HepG2 (cell line): ENCODE results near the gene B4GALT3. TPM values are rescaled to one million over a fixed set of nuclear protein-coding genes. Genes with fewer than 3 reads are reported as not detected.

Experiments
- ATAC-seq: fragments of 200-7000 bp; cut with Tn5 transposase; 3 replicates; pipeline ENCODE4 v1.9.1; 2020; ENCODE audit warnings: mild to moderate bottlenecking, moderate library complexity
- BruUV-seq: library from RNA; stranded (reverse); fragments of 400-500 nt; replicated peaks from 2 replicates; lab custom pipeline; 2021; lab: Mats Ljungman, UMichigan
- CTCF ChIA-PET: fragments of 300-600 bp; formaldehyde crosslinking; extraction: SDS; loops from one replicate; lab custom pipeline; 2021; ENCODE audit warnings: low total read pairs, inconsistent platforms, low intra/inter-chr PET ratio; lab: Yijun Ruan, JAX
- POLR2A ChIA-PET: fragments of 350-600 bp; sonication (Branson Sonifier 250); formaldehyde crosslinking; loops from one replicate; lab custom pipeline; 2020; ENCODE audit warnings: antibody characterized with exemption, inconsistent platforms; lab: Yijun Ruan, JAX
- DNase-seq: peaks from one replicate; pipeline ENCODE4 v3.0.0-alpha.2; 2015; ENCODE audit warnings: low spot score
- FAIRE-seq: peaks from 3 replicates; lab custom pipeline; 2011; peaks lifted over from hg19 to GRCh38; lab: Jason Lieb, UNC
- H2AFZ ChIP-seq: one replicate; pipeline ENCODE4 v1.6.1; 2011; ENCODE audit warnings: low read length, inconsistent platforms
- H3K27ac ChIP-seq: fragments of 300-600 bp; 3 replicates; pipeline ENCODE4 v1.8.0; 2011; ENCODE audit warnings: mixed run types, mild to moderate bottlenecking, mixed read lengths, low read length, inconsistent platforms; ENCODE audit not compliant: insufficient read depth; ENCODE audit errors: extremely low read length
- H3K27me3 ChIP-seq, 2 experiments: fragments of 200-600 bp in 1 of 2; 2 replicates in 1 of 2; 3 replicates in 1 of 2; pipeline versions ENCODE4 v1.6.0 to v1.8.0; 2011; ENCODE audit warnings: low read length in 2 of 2, mild to moderate bottlenecking in 2 of 2, moderate library complexity in 2 of 2, inconsistent platforms in 1 of 2; ENCODE audit not compliant: insufficient read depth in 2 of 2, control insufficient read depth in 1 of 2
- H3K36me3 ChIP-seq, 2 experiments: fragments of 200-600 bp in 1 of 2; replicated peaks in 1 of 2; 2 replicates in 1 of 2; 3 replicates in 1 of 2; pipeline versions ENCODE4 v1.5.1 to v1.8.0; 2011; ENCODE audit warnings: low read length in 2 of 2, inconsistent platforms in 1 of 2; ENCODE audit not compliant: insufficient read depth in 2 of 2, control insufficient read depth in 1 of 2
- H3K4me1 ChIP-seq: 2 replicates; pipeline ENCODE4 v1.5.1; 2012; ENCODE audit warnings: low read length, inconsistent platforms; ENCODE audit not compliant: insufficient read depth
- H3K4me2 ChIP-seq: 2 replicates; pipeline ENCODE4 v1.6.0; 2011; ENCODE audit warnings: low read depth, low read length, inconsistent platforms
- H3K4me3 ChIP-seq, 3 experiments: fragments of 200-600 bp in 1 of 3; sonication (generic), shearing (Covaris generic) in 1 of 3; replicated peaks in 1 of 3; 2 replicates each; pipeline ENCODE4 v1.5.1; 2011 to 2016; ENCODE audit warnings: low read length in 3 of 3, inconsistent platforms in 2 of 3, low read depth in 2 of 3, mild to moderate bottlenecking in 2 of 3, control low read depth in 1 of 3, mixed read lengths in 1 of 3; ENCODE audit not compliant: insufficient read depth in 1 of 3
- H3K79me2 ChIP-seq: one replicate; pipeline ENCODE4 v1.6.1; 2011; ENCODE audit warnings: low read length, inconsistent platforms; ENCODE audit not compliant: insufficient read depth
- H3K9ac ChIP-seq: 2 replicates; pipeline ENCODE4 v1.6.0; 2011; ENCODE audit warnings: mild to moderate bottlenecking, low read depth, low read length, inconsistent platforms; ENCODE audit not compliant: insufficient read depth
- H3K9me3 ChIP-seq: 2 replicates; pipeline ENCODE4 v1.5.1; 2012; ENCODE audit warnings: mild to moderate bottlenecking, low read length
- H4K20me1 ChIP-seq: 2 replicates; pipeline ENCODE4 v1.6.0; 2011; ENCODE audit warnings: inconsistent platforms, mild to moderate bottlenecking, low read length, moderate library complexity; ENCODE audit not compliant: insufficient read depth
- ARNT2 ChIP-seq: sonication (generic); formaldehyde crosslinking; IDR thresholded peaks from 2 replicates; pipeline ENCODE4 v1.8.0; 2022; ENCODE audit warnings: mild to moderate bottlenecking, low read depth, missing genetic modification reagents, moderate library complexity
- BRD4 ChIP-seq: sonication (generic); formaldehyde crosslinking; IDR thresholded peaks from 2 replicates; pipeline ENCODE4 v1.4.0; 2020; ENCODE audit warnings: missing genetic modification reagents
- CBFB ChIP-seq: sonication (generic); formaldehyde crosslinking; IDR thresholded peaks from 2 replicates; pipeline ENCODE4 v1.4.0; 2020; ENCODE audit warnings: missing genetic modification reagents
- CBX5 ChIP-seq: sonication (generic); formaldehyde crosslinking; IDR thresholded peaks from 2 replicates; pipeline ENCODE4 v1.4.0; 2020; ENCODE audit warnings: missing genetic modification reagents, borderline replicate concordance
- HDAC1 ChIP-seq: sonication (generic); formaldehyde crosslinking; IDR thresholded peaks from 2 replicates; pipeline ENCODE4 v1.5.1; 2020; ENCODE audit warnings: mild to moderate bottlenecking, missing genetic modification reagents
- MTF1 ChIP-seq: sonication (generic); formaldehyde crosslinking; IDR thresholded peaks from 2 replicates; pipeline ENCODE4 v1.5.0; 2020; ENCODE audit warnings: missing genetic modification reagents
- NCOR1 ChIP-seq: fragments of 200-600 bp; sonication (generic); IDR thresholded peaks from 2 replicates; pipeline ENCODE4 v1.7.0; 2017; ENCODE audit warnings: antibody characterized with exemption, low read length, borderline replicate concordance
- PRPF4 ChIP-seq: fragments of 200-400 bp; formaldehyde crosslinking; IDR thresholded peaks from 2 replicates; pipeline ENCODE4 v1.6.1; 2016; ENCODE audit warnings: low read length, low read depth; ENCODE audit not compliant: poor library complexity, severe bottlenecking
- U2AF1 ChIP-seq: fragments of 200-400 bp; formaldehyde crosslinking; optimal IDR thresholded peaks from 2 replicates; pipeline ENCODE3; 2017; ENCODE audit warnings: mild to moderate bottlenecking, low read depth, low read length
- ZNF20 ChIP-seq: sonication (generic); formaldehyde crosslinking; IDR thresholded peaks from 2 replicates; pipeline ENCODE4 v1.4.0; 2020; ENCODE audit warnings: mild to moderate bottlenecking, moderate library complexity, missing genetic modification reagents
- ZNF224 ChIP-seq: sonication (generic); formaldehyde crosslinking; IDR thresholded peaks from 2 replicates; pipeline ENCODE4 v1.5.0; 2020; ENCODE audit warnings: mild to moderate bottlenecking, missing genetic modification reagents
- ZNF496 ChIP-seq: sonication (generic); formaldehyde crosslinking; IDR thresholded peaks from 2 replicates; pipeline ENCODE4 v1.8.1; 2023; ENCODE audit warnings: mild to moderate bottlenecking, moderate library complexity, missing genetic modification reagents; ENCODE audit not compliant: insufficient replicate concordance
- ZSCAN25 ChIP-seq: sonication (generic); formaldehyde crosslinking; IDR thresholded peaks from 2 replicates; pipeline ENCODE4 v1.8.0; 2022; ENCODE audit warnings: mild to moderate bottlenecking, missing genetic modification reagents
- WGBS: methylation state at CpG from one replicate; pipeline ENCODE4 v1.1.6; 2017; ENCODE audit warnings: low lambda C conversion rate; 5-methylcytosine and 5-hydroxymethylcytosine counted together
- in situ Hi-C: cut with HindIII; loops from 2 replicates; pipeline ENCODE4 v1.10.0; 2017; ENCODE audit warnings: low pct_unique_long_range_greater_than_20kb; ENCODE audit not compliant: extremely low pct_ligation_motif_present
- intact Hi-C: fragments of 100-400 bp; cut with micrococcal nuclease; formaldehyde crosslinking; loops from one replicate; pipeline ENCODE4 v1.10.0; 2022; ENCODE audit not compliant: unreplicated experiment
- polyA plus RNA-seq, 8 experiments: library from polyadenylated mRNA; depleted of rRNA in 3 of 8; stranded (reverse) in 7 of 8; unstranded in 1 of 8; fragments of >200 nt; fragmentation: Illumina TruSeq in 4 of 8; extraction: Trizol in 4 of 8; gene quantifications; 2 replicates each; pipeline versions ENCODE4 v1.2.1 to v1.2.3, GENCODE V29; 2011 to 2016; ENCODE audit warnings: low read depth in 4 of 8, missing spikeins in 1 of 8, mixed read lengths in 1 of 8; ENCODE audit not compliant: insufficient read depth in 1 of 8
- total RNA-seq, 5 experiments: library from RNA; depleted of rRNA; stranded (reverse); fragments of >200 nt; fragmentation: Illumina TruSeq; extraction: Trizol; gene quantifications; 2 replicates each; pipeline ENCODE4 v1.2.3, GENCODE V29; 2016; ENCODE audit warnings: low read depth in 1 of 5
- TF ChIP-seq, protein P1 (sequence below): sonication (generic); formaldehyde crosslinking; IDR thresholded peaks from 2 replicates; pipeline ENCODE4 v1.8.0; 2022; ENCODE audit warnings: mild to moderate bottlenecking, missing genetic modification reagents; ENCODE audit not compliant: insufficient replicate concordance
- TF ChIP-seq, protein P2 (sequence below): sonication (generic); formaldehyde crosslinking; IDR thresholded peaks from 2 replicates; pipeline ENCODE4 v1.4.0; 2020; ENCODE audit warnings: mild to moderate bottlenecking, missing genetic modification reagents
- TF ChIP-seq, protein P3 (sequence below): sonication (generic); formaldehyde crosslinking; IDR thresholded peaks from 2 replicates; pipeline ENCODE4 v1.5.0; 2020; ENCODE audit warnings: missing genetic modification reagents
- TF ChIP-seq, protein P4 (sequence below): IDR thresholded peaks from 2 replicates; pipeline ENCODE4 v1.6.1; 2016; ENCODE audit warnings: missing genetic modification reagents, missing compliant biosample characterization

Gene B4GALT3
- total and polyA plus RNA-seq, 2 of the 13 experiments (the other 11 are each of a cell fraction or from before 2014, with no cell fraction given): 35.6 to 40.4 TPM

DNA sequence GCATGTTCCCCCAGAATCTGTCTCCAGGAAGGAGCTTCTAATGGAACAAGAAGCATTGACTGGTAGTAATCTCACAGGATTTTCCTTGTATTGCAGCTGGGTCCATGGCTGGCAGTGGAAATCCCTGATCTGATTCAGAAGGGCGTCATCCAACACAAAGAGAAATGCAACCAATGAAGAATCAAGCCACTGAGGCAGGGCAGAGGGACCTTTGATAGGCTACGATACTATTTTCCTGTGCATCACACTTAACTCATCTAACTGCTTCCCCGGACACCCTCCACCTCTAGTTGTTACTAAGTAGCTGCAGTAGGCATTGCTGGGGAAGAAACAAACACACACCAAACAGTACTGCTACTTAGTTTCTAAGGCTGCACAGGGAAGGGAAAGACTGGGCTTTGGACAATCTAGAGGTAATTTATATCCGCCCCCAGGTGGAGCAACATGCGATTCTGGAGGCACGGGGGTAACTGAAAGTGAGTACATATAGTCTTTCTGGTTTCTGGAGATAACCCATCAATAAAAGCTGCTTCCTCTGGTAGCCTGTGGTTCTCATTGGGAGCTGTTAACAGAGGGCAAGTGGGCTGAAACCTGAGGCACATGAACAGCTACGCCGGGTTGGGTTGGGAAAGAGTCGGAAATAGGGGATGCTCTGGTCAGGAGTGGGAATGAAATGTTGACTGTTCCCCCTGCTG is 18.8 kb downstream of the B4GALT3 start:
- BruUV-seq: no TSS peak
- Histone ChIP-seq H4K20me1 (no peaks in the 10 kb centered on the region), H3K27ac (peak overlapping the region; percentile 64), H3K9ac (peak overlapping the region; percentile 91), H2AFZ (no peak overlapping the region), H3K4me1 (peaks cover 45% of the 10 kb centered on the region), H3K4me2 (peak overlapping the region; percentile 97), H3K27me3 (no peaks in the 10 kb centered on the region; a peak in 1 of 5 replicates), H3K36me3 (peaks cover 10 to 31% of the 10 kb centered on the region in 2 experiments; a peak in 4 of 5 replicates), H3K79me2 (peaks cover 17% of the 10 kb centered on the region), H3K4me3 (peak overlapping the region in 1 of 3 experiments; percentile 94; a peak in 2 of 6 replicates), H3K9me3 (no peaks in the 10 kb centered on the region)
- in situ Hi-C loops (no loop called here), intact Hi-C loops (no loop called here)
- ATAC-seq: no peak
- CTCF ChIA-PET: no interaction called here
- 92% methylated on average over 9 of the region's 9 CpGs for WGBS
- TF ChIP-seq HDAC1 (no peak), ZSCAN25 (CRISPR knock-in tag) (no peak), U2AF1 (no peak), MTF1 (CRISPR knock-in tag) (no peak), PRPF4 (no peak), ARNT2 (CRISPR knock-in tag) (no peak), ZNF224 (no peak), CBFB (CRISPR knock-in tag) (no peak), CBX5 (no peak), NCOR1 (no peak), ZNF20 (CRISPR knock-in tag) (no peak), ZNF496 (CRISPR knock-in tag) (no peak), BRD4 (CRISPR knock-in tag) (no peak)
- TF ChIP-seq, protein P1, sequence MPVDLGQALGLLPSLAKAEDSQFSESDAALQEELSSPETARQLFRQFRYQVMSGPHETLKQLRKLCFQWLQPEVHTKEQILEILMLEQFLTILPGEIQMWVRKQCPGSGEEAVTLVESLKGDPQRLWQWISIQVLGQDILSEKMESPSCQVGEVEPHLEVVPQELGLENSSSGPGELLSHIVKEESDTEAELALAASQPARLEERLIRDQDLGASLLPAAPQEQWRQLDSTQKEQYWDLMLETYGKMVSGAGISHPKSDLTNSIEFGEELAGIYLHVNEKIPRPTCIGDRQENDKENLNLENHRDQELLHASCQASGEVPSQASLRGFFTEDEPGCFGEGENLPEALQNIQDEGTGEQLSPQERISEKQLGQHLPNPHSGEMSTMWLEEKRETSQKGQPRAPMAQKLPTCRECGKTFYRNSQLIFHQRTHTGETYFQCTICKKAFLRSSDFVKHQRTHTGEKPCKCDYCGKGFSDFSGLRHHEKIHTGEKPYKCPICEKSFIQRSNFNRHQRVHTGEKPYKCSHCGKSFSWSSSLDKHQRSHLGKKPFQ (CRISPR knock-in tag): no peak
- TF ChIP-seq, protein P2, sequence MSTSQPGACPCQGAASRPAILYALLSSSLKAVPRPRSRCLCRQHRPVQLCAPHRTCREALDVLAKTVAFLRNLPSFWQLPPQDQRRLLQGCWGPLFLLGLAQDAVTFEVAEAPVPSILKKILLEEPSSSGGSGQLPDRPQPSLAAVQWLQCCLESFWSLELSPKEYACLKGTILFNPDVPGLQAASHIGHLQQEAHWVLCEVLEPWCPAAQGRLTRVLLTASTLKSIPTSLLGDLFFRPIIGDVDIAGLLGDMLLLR (CRISPR knock-in tag): no peak
- TF ChIP-seq, protein P3, sequence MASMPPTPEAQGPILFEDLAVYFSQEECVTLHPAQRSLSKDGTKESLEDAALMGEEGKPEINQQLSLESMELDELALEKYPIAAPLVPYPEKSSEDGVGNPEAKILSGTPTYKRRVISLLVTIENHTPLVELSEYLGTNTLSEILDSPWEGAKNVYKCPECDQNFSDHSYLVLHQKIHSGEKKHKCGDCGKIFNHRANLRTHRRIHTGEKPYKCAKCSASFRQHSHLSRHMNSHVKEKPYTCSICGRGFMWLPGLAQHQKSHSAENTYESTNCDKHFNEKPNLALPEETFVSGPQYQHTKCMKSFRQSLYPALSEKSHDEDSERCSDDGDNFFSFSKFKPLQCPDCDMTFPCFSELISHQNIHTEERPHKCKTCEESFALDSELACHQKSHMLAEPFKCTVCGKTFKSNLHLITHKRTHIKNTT (CRISPR knock-in tag): no peak
- TF ChIP-seq, protein P4, sequence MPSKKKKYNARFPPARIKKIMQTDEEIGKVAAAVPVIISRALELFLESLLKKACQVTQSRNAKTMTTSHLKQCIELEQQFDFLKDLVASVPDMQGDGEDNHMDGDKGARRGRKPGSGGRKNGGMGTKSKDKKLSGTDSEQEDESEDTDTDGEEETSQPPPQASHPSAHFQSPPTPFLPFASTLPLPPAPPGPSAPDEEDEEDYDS (CRISPR knock-in tag): no peak
- DNase-seq: no peak
- FAIRE-seq: no peak
- POLR2A ChIA-PET: interaction anchor here (1.0 to 2.2 kb wide), 2 partner anchors 8 to 26 kb away, joined by 3 to 5 read pairs; partner anchors contain the start of genes DEDD and PPOX
